Measurements from ENCODE around the gene UBE2C.

GRCh38 chr20:45801851-45802250, 10.6 kb upstream of the UBE2C start:
- no peak for TF ChIP-seq CTCF (IDR thresholded peaks at IDR 0.05)
- TF ChIP-seq POLR2A (IDR thresholded peaks at IDR 0.05), result no peak
